Neural cell (in vitro differentiated cells): ENCODE measurements around the gene PTGS2.

Experiments used
- CTCF ChIP-seq: fragments of 450-650 bp; IDR thresholded peaks from 2 replicates; pipeline ENCODE4 v1.5.1; 2014; ENCODE audit warnings: antibody characterized with exemption, mild to moderate bottlenecking, moderate library complexity; ENCODE audit not compliant: poor library complexity, severe bottlenecking
- SMC3 ChIP-seq: fragments of 450-650 bp; conservative IDR thresholded peaks from 2 replicates; pipeline ENCODE4 v1.6.1; 2014; ENCODE audit warnings: antibody characterized with exemption, mild to moderate bottlenecking, moderate library complexity; ENCODE audit not compliant: poor library complexity

DNA sequence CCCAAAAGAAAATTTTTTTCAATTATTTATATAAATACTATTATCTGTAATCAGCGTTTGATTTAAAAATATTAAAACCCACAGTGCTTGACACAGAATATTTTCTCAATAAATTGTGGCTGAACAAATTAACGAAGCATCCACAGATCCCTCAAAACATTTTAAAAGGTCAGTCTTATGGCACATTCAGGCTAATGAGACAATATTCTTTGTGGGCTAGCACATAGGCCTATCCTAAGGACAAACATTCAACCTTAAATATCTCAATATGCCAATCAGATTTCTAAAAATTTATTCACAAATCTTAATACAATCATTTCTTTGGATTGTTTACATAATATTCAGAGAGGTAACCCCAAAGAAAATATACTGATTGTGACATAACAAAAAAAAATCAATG is 8.1 kb downstream of the PTGS2 start:
- no peak for TF ChIP-seq CTCF
- TF ChIP-seq SMC3 = no peak
